HG03558 (cell line): ENCODE results near the gene NSUN2.

Source experiments
- ATAC-seq: cut with Tn5 transposase; IDR thresholded peaks from one replicate; pipeline ENCODE4 v1.9.1; 2021; ENCODE audit warnings: moderate number of reproducible peaks; ENCODE audit not compliant: unreplicated experiment; ENCODE audit errors: extremely low read depth

The NSUN2 gene

GRCh38 chr5:6568889-6569288 lies 64.0 kb downstream of the NSUN2 start:
- no peak for ATAC-seq

DNA sequence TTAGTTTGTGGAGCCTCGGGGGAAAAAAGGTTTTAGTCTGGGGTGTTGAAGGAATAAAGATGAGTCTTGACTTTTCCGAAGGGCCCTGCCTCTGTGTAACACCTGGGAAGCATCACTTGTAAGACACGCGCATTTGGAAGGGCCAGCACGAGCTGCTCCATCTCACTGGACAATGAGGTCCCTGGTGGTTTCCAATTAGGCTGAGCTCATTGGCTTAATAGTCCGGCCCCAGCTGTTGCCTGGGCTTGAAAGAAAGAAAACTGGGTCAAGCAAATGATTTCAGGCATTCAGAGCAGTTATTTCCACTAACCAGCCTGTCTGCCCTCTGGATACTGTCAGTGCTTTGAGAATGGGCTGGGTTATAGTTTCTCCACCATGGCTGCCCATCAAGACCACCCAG lies 64.5 kb downstream of the NSUN2 start:
- no peak for ATAC-seq

DNA sequence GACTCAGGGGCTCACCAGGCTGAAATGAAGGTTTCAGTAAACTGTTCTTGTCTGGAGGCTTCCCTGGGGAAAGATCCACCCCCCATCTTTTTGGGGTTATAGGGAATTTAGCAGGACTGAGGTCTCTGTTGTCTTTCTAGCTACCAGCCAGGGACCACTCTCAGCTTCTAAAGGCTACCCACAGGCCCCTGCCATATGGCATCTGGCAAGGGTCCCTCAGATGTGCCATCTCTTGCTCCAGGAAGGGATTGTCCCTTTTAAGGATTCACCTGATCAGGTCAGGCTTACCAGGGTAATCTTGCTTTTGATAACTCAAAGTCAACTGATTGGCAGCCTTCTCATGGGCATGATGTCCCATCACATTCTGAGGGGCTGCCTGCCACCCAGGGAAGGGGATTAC lies 65.0 kb downstream of the NSUN2 start:
- ATAC-seq: no peak

GRCh38 chr5:6567068-6567467 lies 65.8 kb downstream of the NSUN2 start:
- no peak for ATAC-seq

DNA sequence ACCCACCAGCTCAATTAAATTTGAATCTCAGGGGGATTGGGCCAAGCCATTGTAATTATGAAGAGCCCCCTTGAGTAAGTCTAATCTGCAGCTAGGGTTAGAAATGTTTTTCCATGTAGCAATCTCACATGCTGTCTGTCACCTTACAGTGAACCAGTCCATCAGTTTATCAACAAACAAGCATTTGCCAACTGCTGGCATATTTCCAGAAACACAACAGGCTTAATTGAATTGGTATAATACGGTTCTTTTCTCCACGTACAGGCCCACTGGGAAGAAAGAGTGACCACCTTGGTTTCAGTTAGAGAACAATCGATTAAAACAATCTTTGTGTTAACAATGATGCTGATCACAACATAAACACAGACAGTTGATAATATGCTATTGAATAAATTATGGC lies 67.4 kb downstream of the NSUN2 start:
- no peak for ATAC-seq

DNA sequence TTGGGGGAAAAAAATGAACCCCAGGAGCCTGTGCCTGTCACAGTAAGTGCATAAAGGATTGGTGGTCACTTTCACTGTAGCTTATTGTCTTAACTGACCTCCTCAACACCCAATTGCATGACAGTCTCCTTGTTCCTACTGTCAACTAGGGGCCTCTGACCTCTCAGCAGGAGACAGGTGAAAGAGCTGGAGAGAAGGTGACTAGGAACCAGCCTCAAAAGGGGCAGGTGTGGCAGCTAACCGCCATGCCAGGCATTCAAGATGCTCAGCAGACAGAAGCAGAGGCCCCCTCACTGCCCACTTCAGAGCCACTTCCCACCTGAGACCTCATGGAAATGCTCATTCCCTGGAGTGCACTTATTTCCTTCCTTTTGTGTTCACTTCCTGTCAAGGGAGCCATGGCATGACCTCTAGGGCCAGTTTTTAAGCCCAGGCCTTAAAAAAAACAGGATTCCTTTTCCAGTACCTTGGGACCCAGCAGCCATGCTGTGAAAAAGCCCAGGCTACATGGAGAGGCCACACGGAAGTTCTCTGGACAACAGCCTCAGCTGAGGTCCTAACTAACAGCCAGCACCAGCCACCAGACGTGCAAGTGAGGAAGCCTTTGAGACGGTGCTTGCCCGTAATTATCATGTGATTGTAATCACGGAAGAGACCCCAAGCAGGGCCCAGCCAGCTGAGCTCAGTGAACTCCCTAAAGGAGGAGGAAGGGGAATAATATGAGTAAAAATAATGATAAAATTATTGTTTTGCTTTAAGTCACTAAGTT lies 74.9 kb downstream of the NSUN2 start:
- no peak for ATAC-seq

DNA sequence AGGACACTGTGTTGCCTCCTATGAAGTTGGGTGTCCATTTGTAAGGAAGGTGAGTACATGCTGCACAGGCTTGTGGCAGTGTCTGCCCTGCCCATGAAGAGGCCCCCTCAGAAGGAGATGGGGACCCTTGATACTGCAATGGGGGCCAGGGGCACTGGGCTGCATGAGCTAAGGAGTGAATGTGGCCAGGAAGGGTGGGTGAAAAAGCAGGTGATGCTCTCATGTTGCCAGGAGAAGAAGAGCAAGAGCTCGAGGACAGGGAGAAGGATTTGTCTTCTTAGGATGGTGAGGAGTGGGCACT lies 76.1 kb downstream of the NSUN2 start:
- ATAC-seq: no peak

DNA sequence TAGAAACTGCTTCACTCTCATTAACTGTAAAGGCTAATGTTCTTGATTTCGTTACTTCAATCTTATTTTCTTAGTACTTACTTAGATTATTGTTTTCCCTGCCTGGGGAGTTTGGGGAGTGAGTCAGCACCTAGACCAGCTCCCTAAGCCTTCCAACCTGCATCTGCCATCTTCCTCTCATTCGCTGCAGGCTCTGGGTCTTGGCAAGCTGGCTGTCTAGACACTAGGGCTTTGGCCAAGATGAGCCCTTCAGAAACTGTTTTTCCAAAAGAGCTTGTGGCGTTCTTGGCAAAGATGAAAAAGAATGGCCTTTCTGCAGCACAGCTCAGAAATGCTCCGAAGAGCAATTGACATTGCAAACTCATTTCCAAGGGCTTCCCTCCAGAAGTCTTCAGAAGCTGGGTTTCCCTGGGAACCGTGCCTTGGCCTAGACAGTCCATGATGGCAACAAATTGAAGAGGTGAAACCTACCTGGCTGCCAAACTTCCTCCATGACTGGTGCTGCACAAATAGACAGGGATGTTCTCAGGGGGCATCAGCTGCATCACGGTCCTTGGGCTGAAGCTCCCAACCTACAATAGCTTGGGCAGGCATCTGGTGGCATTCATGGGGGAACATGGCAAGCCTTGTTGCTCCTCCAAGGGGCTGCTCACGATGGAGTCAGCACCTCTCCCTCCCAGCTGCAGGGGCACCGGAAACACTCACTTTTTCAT lies 76.6 kb downstream of the NSUN2 start:
- ATAC-seq: no peak

DNA sequence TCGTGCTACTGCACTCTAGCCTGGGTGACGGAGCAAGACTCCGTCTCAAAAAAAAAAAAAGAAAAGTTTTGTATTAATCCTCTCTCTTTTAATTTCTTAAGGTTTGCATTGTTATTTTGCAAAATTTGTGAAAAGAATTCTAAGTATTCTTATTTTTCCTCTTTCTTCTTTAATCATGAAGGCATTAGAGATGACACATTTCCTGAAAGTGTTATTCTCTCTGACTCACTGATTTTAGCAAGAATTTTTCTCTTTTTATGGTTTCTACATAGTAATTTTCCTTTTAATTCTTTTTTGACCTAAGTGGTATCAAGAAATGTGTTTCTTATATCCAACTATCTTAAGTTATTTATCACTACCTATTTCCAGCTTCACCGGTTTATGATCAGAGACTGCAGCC lies 78.0 kb downstream of the NSUN2 start:
- no peak for ATAC-seq

GRCh38 chr5:6553972-6554371 lies 78.9 kb downstream of the NSUN2 start:
- ATAC-seq: no peak

DNA sequence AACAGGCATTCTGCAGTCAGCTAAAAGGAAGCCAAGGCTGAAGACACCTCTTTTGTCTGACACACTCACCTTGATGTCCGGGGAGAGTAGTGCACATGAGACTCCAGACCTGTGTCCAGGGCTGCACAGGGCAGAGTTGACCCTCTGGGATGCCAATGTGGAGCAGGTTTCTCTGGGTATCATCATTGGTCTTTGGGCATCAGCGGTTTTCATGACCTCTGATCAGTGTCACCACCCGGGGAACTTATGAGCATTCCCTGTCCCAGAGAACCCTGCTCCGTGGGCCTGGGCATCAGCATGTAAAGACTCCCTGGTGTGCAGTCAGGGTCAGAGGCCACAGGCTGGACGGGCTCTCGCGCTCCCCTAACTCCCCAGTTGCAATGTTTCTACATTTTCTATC lies 80.2 kb downstream of the NSUN2 start:
- ATAC-seq: no peak

DNA sequence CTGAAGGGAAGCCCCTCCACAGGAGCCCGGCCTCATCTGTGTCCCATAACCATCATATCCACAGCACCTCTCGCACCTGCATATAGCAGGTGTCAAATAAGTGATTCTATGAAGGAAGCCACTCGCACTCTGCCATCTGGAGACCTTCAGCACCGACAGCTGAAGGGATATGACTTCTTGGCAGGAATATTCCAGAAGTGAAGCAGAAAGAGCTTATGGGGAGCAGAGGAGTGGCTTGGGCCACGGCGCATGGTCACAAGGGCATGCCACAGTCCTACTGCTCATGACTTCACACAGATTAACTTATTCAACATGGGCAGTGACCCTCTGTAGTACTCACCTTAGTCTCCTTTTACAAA lies 80.9 kb downstream of the NSUN2 start:
- no peak for ATAC-seq

GRCh38 chr5:6551287-6551954 lies 81.4 kb downstream of the NSUN2 start:
- no peak for ATAC-seq

GRCh38 chr5:6550628-6551027 lies 82.2 kb downstream of the NSUN2 start:
- no peak for ATAC-seq
